ENCODE results near the gene FAM227B. TPM values are rescaled to one million over a fixed set of nuclear protein-coding genes. Genes with fewer than 3 reads are reported as not detected.

Gene FAM227B
- total RNA-seq, 1 experiment from 2014 or later, result 3.3 TPM

DNA sequence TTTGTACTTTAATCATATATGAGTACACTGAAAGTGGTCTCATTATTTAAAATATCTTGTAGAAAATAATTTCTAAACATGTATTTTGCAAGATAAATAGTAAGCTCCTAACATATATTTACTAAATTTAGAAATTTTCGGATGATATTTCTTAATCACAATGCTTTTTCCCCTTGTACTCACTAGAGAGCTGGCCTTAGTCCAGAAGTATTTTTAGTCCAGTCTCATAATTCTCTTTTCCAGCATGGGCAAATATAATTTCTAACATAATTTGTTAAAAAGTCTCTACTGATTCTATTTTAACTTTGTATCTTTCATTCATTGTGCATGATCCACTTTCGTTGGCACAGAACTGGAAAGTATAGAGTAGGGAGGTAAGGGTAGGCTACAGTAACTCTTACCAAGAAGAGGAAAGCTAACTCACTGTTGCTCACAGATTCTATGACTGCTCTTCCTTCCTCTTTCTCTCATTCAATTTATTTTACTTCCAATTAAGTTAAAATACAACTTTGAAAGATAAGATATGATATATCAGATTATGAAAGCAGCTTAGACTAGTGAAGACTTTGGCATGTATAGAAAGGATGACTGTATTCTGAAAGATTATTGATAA, 158.3 kb downstream of the FAM227B start:
- BruUV-seq (replicated peaks), result no TSS peak

DNA sequence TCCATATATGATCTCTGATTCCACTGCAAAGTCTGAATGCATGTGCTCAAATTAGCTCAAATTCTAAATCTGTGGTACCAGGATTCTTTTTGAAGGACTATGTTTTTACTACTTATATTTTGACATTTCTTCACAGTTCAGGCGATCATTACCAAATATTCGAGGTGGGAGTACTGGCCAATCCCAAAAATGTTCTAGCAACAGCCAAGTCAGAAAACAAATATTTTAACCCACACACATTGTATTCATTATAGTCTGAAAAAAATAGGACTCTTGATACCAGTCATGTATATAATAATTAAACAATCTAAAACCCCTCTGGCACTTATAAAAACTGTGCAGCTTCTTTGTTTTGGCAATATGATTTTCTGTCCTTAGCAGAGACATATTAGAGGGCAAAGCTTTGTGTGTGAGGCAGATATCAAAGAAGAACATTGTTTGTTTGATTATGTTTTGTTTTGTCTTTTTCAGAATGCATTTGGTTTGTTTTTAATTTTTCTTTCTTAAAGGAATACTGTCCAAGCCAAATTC, 160.1 kb downstream of the FAM227B start:
- intact Hi-C loops (cut with micrococcal nuclease; ENCODE audit: unreplicated experiment), result no loop called here
- Histone ChIP-seq H3K9me2 (ENCODE audit: insufficient read depth) (no peaks in the 10 kb centered on the region), H3F3A (ENCODE audit: insufficient read depth, low read depth) (no peaks in the 10 kb centered on the region), H3K36me3 (ENCODE audit: low read depth) (no peaks in the 10 kb centered on the region), H3K4me3 (no peak overlapping the region), H4K20me1 (ENCODE audit: insufficient read depth) (no peaks in the 10 kb centered on the region), H3K27ac (no peak overlapping the region), H3K4me2 (no peak overlapping the region), H3K9me3 (ENCODE audit: insufficient read depth, low read depth) (no peaks in the 10 kb centered on the region), H2AFZ (no peak overlapping the region), H3K79me2 (ENCODE audit: low read depth) (no peaks in the 10 kb centered on the region), H3K27me3 (ENCODE audit: insufficient read depth, low read depth) (no peaks in the 10 kb centered on the region), H3K4me1 (replicated peaks; ENCODE audit: insufficient read depth) (no peaks in the 10 kb centered on the region)
- ChIA-PET POLR2A (ENCODE audit: unreplicated experiment) (no interaction called here), CTCF (no interaction called here)
- TF ChIP-seq EZH2 (IDR thresholded peaks at IDR 0.05; ENCODE audit: low read depth), result no peak
- TF ChIP-seq, protein P1, sequence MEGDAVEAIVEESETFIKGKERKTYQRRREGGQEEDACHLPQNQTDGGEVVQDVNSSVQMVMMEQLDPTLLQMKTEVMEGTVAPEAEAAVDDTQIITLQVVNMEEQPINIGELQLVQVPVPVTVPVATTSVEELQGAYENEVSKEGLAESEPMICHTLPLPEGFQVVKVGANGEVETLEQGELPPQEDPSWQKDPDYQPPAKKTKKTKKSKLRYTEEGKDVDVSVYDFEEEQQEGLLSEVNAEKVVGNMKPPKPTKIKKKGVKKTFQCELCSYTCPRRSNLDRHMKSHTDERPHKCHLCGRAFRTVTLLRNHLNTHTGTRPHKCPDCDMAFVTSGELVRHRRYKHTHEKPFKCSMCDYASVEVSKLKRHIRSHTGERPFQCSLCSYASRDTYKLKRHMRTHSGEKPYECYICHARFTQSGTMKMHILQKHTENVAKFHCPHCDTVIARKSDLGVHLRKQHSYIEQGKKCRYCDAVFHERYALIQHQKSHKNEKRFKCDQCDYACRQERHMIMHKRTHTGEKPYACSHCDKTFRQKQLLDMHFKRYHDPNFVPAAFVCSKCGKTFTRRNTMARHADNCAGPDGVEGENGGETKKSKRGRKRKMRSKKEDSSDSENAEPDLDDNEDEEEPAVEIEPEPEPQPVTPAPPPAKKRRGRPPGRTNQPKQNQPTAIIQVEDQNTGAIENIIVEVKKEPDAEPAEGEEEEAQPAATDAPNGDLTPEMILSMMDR (conservative IDR thresholded peaks at IDR 0.05), result no peak
- no peak for DNase-seq
- no TSS peak for BruUV-seq (replicated peaks)

More for the DNA sequence above, 158.3 kb downstream of the FAM227B start:
- H3K4me3 ChIP-seq, result no peak overlapping the region
- H3K36me3 ChIP-seq (ENCODE audit: low read depth), result no peaks in the 10 kb centered on the region
- no peak overlapping the region for H3K4me2 ChIP-seq
- H3F3A ChIP-seq (ENCODE audit: insufficient read depth, low read depth), result no peaks in the 10 kb centered on the region
- no peak overlapping the region for H2AFZ ChIP-seq
- no peaks in the 10 kb centered on the region for H4K20me1 ChIP-seq (ENCODE audit: insufficient read depth)
- CTCF ChIA-PET, result no interaction called here
- H3K4me1 ChIP-seq (replicated peaks; ENCODE audit: insufficient read depth), result no peaks in the 10 kb centered on the region
- H3K79me2 ChIP-seq (ENCODE audit: low read depth), result no peaks in the 10 kb centered on the region
- intact Hi-C loops (cut with micrococcal nuclease; ENCODE audit: unreplicated experiment), result no loop called here
- no peak for DNase-seq
- no peaks in the 10 kb centered on the region for H3K9me2 ChIP-seq (ENCODE audit: insufficient read depth)
- TF ChIP-seq EZH2 (IDR thresholded peaks at IDR 0.05; ENCODE audit: low read depth), result no peak
- TF ChIP-seq, protein P1 (conservative IDR thresholded peaks at IDR 0.05), result no peak
- no peak overlapping the region for H3K27ac ChIP-seq
- POLR2A ChIA-PET (ENCODE audit: unreplicated experiment), result interaction anchor here (0.7 kb wide), 1 partner anchor 80 kb away, joined by 4 read pairs; no protein-coding TSS in a partner anchor
- H3K27me3 ChIP-seq (ENCODE audit: insufficient read depth, low read depth), result no peaks in the 10 kb centered on the region
- no peaks in the 10 kb centered on the region for H3K9me3 ChIP-seq (ENCODE audit: insufficient read depth, low read depth)

DNA sequence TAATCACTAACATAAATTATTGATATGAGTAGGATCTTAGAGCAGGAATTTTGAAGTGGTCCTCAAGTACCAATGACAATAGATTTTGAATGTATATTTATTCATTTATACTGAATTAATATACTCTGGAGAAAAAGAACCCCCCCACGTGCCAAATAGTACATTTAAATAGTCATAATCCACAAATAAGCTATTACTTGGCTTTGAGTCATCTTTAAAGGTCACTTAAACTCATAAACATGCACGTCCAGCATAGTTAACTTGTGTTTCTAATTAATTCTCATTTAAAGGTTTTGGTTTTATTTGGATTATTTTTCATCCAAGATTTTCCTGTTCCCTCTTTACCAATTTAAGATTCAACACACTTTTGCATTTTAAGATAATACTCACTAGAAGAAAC, 162.5 kb downstream of the FAM227B start:
- Histone ChIP-seq H3K4me3 (no peak overlapping the region), H3K4me2 (no peak overlapping the region), H4K20me1 (ENCODE audit: insufficient read depth) (no peaks in the 10 kb centered on the region), H3K36me3 (ENCODE audit: low read depth) (no peaks in the 10 kb centered on the region), H3F3A (ENCODE audit: insufficient read depth, low read depth) (no peaks in the 10 kb centered on the region), H3K9me2 (ENCODE audit: insufficient read depth) (no peaks in the 10 kb centered on the region), H3K9me3 (ENCODE audit: insufficient read depth, low read depth) (no peaks in the 10 kb centered on the region), H3K4me1 (replicated peaks; ENCODE audit: insufficient read depth) (no peaks in the 10 kb centered on the region), H2AFZ (no peak overlapping the region), H3K27ac (no peak overlapping the region), H3K27me3 (ENCODE audit: insufficient read depth, low read depth) (no peaks in the 10 kb centered on the region), H3K79me2 (ENCODE audit: low read depth) (no peaks in the 10 kb centered on the region)
- no TSS peak for BruUV-seq (replicated peaks)
- POLR2A ChIA-PET (ENCODE audit: unreplicated experiment), result no interaction called here
- no peak for TF ChIP-seq EZH2 (IDR thresholded peaks at IDR 0.05; ENCODE audit: low read depth)
- TF ChIP-seq, protein P1 (conservative IDR thresholded peaks at IDR 0.05), result no peak
- no peak for DNase-seq
- intact Hi-C loops (cut with micrococcal nuclease; ENCODE audit: unreplicated experiment), result no loop called here
- CTCF ChIA-PET, result no interaction called here

Measured in PC-9 (cell line).